ENCODE data around the gene SLC10A3. TPM values are rescaled to one million over a fixed set of nuclear protein-coding genes. Genes with fewer than 3 reads are reported as not detected.

Gene SLC10A3
- total RNA-seq, 1 donor from 2014 or later = 20.6 TPM

DNA sequence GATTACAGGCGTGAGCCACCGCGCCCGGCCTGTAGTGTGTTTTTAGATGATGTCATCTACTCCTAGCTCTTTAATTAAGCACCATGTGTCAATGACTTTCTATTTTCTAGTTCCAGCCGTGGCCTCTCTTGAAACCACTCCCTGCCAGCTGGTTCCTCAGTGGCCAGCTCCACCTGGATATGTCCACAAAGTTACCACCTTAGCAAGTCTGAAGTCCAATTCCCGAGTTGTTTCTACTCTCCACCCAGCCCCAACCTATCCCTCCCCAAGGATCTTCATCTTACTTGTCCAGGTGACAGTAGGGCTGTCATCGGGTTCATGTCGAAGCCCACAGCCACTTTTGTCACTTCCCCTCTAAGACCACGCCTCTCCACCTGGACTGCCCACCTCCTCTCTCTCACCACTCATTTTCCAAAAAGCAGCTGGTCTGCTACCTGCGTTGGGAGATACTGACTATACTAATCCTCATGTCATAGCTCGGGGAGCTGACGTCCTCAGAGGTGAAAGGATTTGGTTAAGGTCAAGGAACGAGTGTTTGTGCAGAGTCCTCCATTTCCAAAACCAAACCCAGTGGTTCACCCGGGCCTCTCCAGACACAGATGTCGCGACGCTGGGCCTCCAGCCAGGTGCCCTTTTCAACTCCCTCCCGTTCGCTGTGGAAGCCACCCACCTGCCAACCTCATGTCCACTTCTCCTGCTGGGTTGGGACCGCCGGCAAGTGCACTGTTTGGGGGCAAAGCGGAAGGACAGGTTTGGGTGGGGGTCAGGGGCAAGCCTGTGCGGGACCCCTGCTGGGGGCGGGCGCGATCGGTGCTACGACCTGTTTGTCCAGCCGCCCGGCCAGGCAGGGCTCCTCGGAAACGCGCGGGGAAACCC lies 24.9 kb upstream of the SLC10A3 start:
- Mint-ChIP-seq H3K9me3 (ENCODE audit: unreplicated experiment) (no peaks in the 10 kb centered on the region), H3K27ac (ENCODE audit: unreplicated experiment) (peak overlapping the region; percentile 55), H3K27me3 (ENCODE audit: unreplicated experiment) (no peaks in the 10 kb centered on the region), H3K4me3 (ENCODE audit: unreplicated experiment) (peak overlapping the region; percentile 78), H3K4me1 (ENCODE audit: unreplicated experiment) (peaks cover 13% of the 10 kb centered on the region), H3K36me3 (ENCODE audit: unreplicated experiment) (peaks cover 5% of the 10 kb centered on the region)
- no peak for DNase-seq (ENCODE audit: extremely low spot score, unreplicated experiment)
- TF ChIP-seq, protein P1, sequence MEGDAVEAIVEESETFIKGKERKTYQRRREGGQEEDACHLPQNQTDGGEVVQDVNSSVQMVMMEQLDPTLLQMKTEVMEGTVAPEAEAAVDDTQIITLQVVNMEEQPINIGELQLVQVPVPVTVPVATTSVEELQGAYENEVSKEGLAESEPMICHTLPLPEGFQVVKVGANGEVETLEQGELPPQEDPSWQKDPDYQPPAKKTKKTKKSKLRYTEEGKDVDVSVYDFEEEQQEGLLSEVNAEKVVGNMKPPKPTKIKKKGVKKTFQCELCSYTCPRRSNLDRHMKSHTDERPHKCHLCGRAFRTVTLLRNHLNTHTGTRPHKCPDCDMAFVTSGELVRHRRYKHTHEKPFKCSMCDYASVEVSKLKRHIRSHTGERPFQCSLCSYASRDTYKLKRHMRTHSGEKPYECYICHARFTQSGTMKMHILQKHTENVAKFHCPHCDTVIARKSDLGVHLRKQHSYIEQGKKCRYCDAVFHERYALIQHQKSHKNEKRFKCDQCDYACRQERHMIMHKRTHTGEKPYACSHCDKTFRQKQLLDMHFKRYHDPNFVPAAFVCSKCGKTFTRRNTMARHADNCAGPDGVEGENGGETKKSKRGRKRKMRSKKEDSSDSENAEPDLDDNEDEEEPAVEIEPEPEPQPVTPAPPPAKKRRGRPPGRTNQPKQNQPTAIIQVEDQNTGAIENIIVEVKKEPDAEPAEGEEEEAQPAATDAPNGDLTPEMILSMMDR (IDR thresholded peaks at IDR 0.05) = no peak

DNA sequence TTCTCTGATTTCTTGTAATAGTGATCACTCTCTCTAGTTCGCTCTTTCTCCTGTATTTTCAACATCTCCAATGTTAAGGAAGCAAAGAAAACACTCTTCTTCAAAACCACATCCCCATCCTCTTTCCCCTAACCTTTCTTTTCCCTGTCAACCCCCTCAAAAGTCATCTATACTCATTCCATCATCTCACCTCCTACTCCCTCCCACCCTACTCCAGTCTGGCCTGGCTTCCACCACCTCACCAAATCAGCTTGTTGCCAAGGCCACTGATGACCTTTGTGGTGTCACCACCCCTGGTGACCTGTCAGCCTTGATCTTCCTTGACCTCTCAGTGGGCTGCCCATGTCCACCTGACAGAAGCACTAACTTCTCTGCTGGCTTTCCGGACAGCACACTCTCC lies 23.3 kb upstream of the SLC10A3 start:
- TF ChIP-seq, protein P1 (IDR thresholded peaks at IDR 0.05) = no peak
- H3K27me3 Mint-ChIP-seq (ENCODE audit: unreplicated experiment) = no peaks in the 10 kb centered on the region
- peak overlapping the region; percentile 47 for H3K27ac Mint-ChIP-seq (ENCODE audit: unreplicated experiment)
- peaks cover 9% of the 10 kb centered on the region for H3K36me3 Mint-ChIP-seq (ENCODE audit: unreplicated experiment)
- H3K4me3 Mint-ChIP-seq (ENCODE audit: unreplicated experiment) = no peak overlapping the region
- peaks cover 13% of the 10 kb centered on the region for H3K4me1 Mint-ChIP-seq (ENCODE audit: unreplicated experiment)
- DNase-seq (ENCODE audit: extremely low spot score, unreplicated experiment) = no peak
- H3K9me3 Mint-ChIP-seq (ENCODE audit: unreplicated experiment) = no peaks in the 10 kb centered on the region

DNA sequence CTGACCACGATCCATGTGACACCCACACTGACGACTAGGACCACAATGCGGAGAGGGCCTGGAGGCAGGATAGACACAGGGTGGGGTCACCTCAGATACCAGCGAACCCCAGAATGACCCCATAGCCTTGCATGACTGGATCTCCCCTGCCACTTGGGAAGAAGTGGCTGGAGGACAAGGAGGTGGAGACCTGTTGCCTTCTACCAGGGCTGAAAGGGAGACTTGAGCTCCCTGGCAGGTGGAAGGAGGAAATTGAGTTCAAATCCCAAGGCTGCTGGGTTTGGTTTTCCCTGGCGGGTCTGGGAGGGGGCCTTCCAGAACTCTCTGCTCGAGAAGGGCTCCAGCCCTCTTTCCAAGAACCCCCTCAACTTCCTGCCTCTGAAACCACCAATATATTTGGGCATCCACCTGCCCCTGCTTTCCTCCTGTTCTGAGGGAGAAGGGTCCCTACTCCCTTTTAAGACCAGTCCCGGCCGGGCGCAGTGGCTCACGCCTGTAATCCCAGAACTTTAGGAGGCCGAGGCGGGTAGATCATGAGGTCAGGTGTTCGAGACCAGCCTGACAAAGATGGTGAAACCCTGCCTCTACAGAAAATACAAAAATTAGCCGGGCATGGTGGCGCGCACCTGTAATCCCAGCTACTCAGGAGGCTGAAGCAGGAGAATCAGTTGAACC lies 22.6 kb upstream of the SLC10A3 start:
- no peak for DNase-seq (ENCODE audit: extremely low spot score, unreplicated experiment)
- H3K36me3 Mint-ChIP-seq (ENCODE audit: unreplicated experiment) = peaks cover 11% of the 10 kb centered on the region
- TF ChIP-seq, protein P1 (IDR thresholded peaks at IDR 0.05) = no peak
- H3K9me3 Mint-ChIP-seq (ENCODE audit: unreplicated experiment) = no peaks in the 10 kb centered on the region
- H3K27me3 Mint-ChIP-seq (ENCODE audit: unreplicated experiment) = no peaks in the 10 kb centered on the region
- peaks cover 13% of the 10 kb centered on the region for H3K4me1 Mint-ChIP-seq (ENCODE audit: unreplicated experiment)
- H3K27ac Mint-ChIP-seq (ENCODE audit: unreplicated experiment) = no peak overlapping the region
- no peak overlapping the region for H3K4me3 Mint-ChIP-seq (ENCODE audit: unreplicated experiment)

DNA sequence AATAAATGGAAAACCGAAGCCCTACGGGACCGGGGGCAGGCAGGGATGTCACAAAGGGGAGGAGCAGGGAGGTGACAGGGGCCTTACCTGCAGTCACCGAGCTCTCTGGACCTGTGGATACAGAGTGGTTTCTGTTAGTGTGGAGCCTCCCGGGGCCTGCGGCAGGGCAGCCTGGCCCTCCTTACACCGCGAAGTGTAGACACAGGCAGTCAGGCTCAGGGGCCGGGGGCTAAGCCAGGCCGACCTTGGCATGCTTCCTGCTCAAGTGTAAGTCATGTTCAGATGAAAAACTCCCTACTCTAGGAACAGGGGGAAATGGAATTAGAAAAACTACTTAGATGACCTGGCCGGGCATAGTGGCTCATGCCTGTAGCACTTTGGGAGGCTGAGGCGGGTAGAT lies 21.3 kb upstream of the SLC10A3 start:
- Mint-ChIP-seq H3K9me3 (ENCODE audit: unreplicated experiment) (no peaks in the 10 kb centered on the region), H3K4me1 (ENCODE audit: unreplicated experiment) (peaks cover 13% of the 10 kb centered on the region), H3K36me3 (ENCODE audit: unreplicated experiment) (peaks cover 11% of the 10 kb centered on the region), H3K27ac (ENCODE audit: unreplicated experiment) (no peak overlapping the region), H3K4me3 (ENCODE audit: unreplicated experiment) (no peak overlapping the region), H3K27me3 (ENCODE audit: unreplicated experiment) (no peaks in the 10 kb centered on the region)
- TF ChIP-seq, protein P1 (IDR thresholded peaks at IDR 0.05) = no peak
- DNase-seq (ENCODE audit: extremely low spot score, unreplicated experiment) = no peak

DNA sequence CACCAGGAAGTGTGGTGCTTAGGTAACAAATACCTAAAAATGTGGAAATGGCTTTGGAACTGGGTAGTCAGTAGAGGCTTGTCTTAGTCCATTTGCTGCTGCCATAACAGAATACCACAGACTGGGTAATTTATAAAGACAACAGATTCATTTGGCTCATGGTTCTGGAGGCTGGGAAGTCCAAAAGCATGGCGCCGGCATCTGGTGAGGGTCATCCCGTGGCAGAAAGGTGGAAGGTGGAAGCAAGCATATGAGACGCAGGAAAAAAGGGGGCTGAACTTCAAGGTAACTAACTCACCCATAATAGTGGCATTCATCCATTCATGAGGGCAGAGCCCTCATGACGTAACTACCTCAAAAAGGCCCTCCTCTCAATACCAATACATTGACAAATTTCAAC lies 19.0 kb upstream of the SLC10A3 start:
- no peaks in the 10 kb centered on the region for H3K27me3 Mint-ChIP-seq (ENCODE audit: unreplicated experiment)
- H3K9me3 Mint-ChIP-seq (ENCODE audit: unreplicated experiment) = no peaks in the 10 kb centered on the region
- no peak for DNase-seq (ENCODE audit: extremely low spot score, unreplicated experiment)
- TF ChIP-seq, protein P1 (IDR thresholded peaks at IDR 0.05) = no peak
- no peak overlapping the region for H3K27ac Mint-ChIP-seq (ENCODE audit: unreplicated experiment)
- H3K4me3 Mint-ChIP-seq (ENCODE audit: unreplicated experiment) = no peak overlapping the region
- peaks cover 11% of the 10 kb centered on the region for H3K36me3 Mint-ChIP-seq (ENCODE audit: unreplicated experiment)
- peaks cover 6% of the 10 kb centered on the region for H3K4me1 Mint-ChIP-seq (ENCODE audit: unreplicated experiment)

All from osteocyte (in vitro differentiated cells).